ENCODE measurements around the gene MARS1. TPM values are rescaled to one million over a fixed set of nuclear protein-coding genes. Genes with fewer than 3 reads are reported as not detected.

The MARS1 gene
- polyA plus RNA-seq, 1 donor = 81.9 TPM

GRCh38 chr12:57564178-57564740 is 76.4 kb downstream of the MARS1 start:
- no peak overlapping the region for H3K27ac ChIP-seq (ENCODE audit: low read length)
- no CpG with 5 or more reads among the region's 7 CpGs for WGBS (ENCODE audit: insufficient coverage, low lambda C conversion rate)
- peaks cover 18% of the 10 kb centered on the region for H3K27me3 ChIP-seq (ENCODE audit: control insufficient read depth, insufficient read depth, low read length)
- H3K9me3 ChIP-seq (ENCODE audit: control insufficient read depth, low read depth, low read length) = no peaks in the 10 kb centered on the region
- H3K36me3 ChIP-seq (ENCODE audit: control insufficient read depth, insufficient read depth, low read length) = no peaks in the 10 kb centered on the region
- DNase-seq = no peak
- H3K4me3 ChIP-seq (ENCODE audit: low read length) = no peak overlapping the region
- H3K4me1 ChIP-seq (ENCODE audit: control insufficient read depth, insufficient read depth, low read length) = no peaks in the 10 kb centered on the region

Other genes starting within 250 kb of the MARS1 start
- 4.0 TPM for gene STAC3, start 236.9 kb upstream of the MARS1 start, polyA plus RNA-seq
- 64.2 TPM for gene R3HDM2, start 57.0 kb upstream of the MARS1 start, polyA plus RNA-seq
- gene INHBC, start 53.3 kb upstream of the MARS1 start, polyA plus RNA-seq = 0.40 TPM
- 0.28 TPM for gene INHBE, start 32.8 kb upstream of the MARS1 start, polyA plus RNA-seq
- 7.3 TPM for gene GLI1, start 28.3 kb upstream of the MARS1 start, polyA plus RNA-seq
- 16.1 TPM for gene ARHGAP9, start 8.2 kb upstream of the MARS1 start, polyA plus RNA-seq
- 39.9 TPM for gene DDIT3, start 32.4 kb downstream of the MARS1 start, polyA plus RNA-seq
- 67.7 TPM for gene MBD6, start 34.8 kb downstream of the MARS1 start, polyA plus RNA-seq
- 136 TPM for gene DCTN2, start 59.1 kb downstream of the MARS1 start, polyA plus RNA-seq
- 12.3 TPM for gene KIF5A, start 62.0 kb downstream of the MARS1 start, polyA plus RNA-seq
- 26.0 TPM for gene PIP4K2C, start 103.1 kb downstream of the MARS1 start, polyA plus RNA-seq
- 25.9 TPM for gene DTX3, start 116.8 kb downstream of the MARS1 start, polyA plus RNA-seq
- gene ARHGEF25, start 123.4 kb downstream of the MARS1 start, polyA plus RNA-seq = 17.8 TPM
- 2.4 TPM for gene B4GALNT1, start 145.1 kb downstream of the MARS1 start, polyA plus RNA-seq
- 264 TPM for gene OS9, start 206.1 kb downstream of the MARS1 start, polyA plus RNA-seq

All from large intestine (tissue), 3 donors.